ENCODE results near the gene SHOC2.

DNA sequence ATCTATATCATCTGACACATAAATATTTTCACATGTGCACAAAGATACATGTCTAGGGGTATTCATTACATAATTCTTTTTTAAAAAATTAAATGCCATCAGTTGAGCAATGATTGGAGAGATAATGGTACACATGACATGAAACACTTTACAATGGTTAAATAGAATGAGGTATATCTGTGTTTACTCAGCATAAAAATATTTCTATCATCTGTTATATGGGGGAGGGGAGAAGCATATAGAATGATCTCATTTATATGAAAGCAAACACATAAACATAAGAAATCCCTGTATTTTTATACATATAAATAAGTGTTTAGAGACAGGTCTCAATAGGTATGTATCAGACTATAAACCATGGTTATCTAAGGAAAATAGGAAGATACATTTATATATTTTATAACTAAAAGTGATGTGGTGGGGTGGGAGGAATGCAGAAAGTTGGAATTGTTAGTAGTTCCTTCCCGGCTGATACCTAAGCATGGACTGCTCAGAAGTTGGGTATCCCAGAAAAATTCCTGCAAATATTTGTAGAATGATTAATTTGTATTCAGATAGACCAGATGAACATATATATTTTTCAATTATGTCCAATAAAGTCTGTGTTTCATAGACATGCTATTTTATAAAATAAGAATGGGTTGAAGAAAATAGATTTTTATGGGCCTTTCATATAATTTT, 75.1 kb downstream of the SHOC2 start:
- TF ChIP-seq, protein P1, sequence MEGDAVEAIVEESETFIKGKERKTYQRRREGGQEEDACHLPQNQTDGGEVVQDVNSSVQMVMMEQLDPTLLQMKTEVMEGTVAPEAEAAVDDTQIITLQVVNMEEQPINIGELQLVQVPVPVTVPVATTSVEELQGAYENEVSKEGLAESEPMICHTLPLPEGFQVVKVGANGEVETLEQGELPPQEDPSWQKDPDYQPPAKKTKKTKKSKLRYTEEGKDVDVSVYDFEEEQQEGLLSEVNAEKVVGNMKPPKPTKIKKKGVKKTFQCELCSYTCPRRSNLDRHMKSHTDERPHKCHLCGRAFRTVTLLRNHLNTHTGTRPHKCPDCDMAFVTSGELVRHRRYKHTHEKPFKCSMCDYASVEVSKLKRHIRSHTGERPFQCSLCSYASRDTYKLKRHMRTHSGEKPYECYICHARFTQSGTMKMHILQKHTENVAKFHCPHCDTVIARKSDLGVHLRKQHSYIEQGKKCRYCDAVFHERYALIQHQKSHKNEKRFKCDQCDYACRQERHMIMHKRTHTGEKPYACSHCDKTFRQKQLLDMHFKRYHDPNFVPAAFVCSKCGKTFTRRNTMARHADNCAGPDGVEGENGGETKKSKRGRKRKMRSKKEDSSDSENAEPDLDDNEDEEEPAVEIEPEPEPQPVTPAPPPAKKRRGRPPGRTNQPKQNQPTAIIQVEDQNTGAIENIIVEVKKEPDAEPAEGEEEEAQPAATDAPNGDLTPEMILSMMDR (conservative IDR thresholded peaks at IDR 0.05; ENCODE audit: low read depth, low read length), result no peak
- TF ChIP-seq POLR2A (IDR thresholded peaks at IDR 0.05; ENCODE audit: low read depth, low read length) (no peak), BHLHE40 (IDR thresholded peaks at IDR 0.05; ENCODE audit: low read depth, low read length) (no peak), RFX5 (IDR thresholded peaks at IDR 0.05; ENCODE audit: low read depth, low read length) (no peak), RAD21 (IDR thresholded peaks at IDR 0.05; ENCODE audit: low read length) (no peak), FOS (IDR thresholded peaks at IDR 0.05; ENCODE audit: low read depth, low read length) (no peak), CEBPB (IDR thresholded peaks at IDR 0.05; ENCODE audit: low read depth, low read length) (no peak), NFE2L2 (IDR thresholded peaks at IDR 0.05; ENCODE audit: low read depth, low read length) (no peak), MXI1 (IDR thresholded peaks at IDR 0.05; ENCODE audit: borderline replicate concordance, low read depth, low read length) (no peak)
- TF ChIP-seq, protein P2, sequence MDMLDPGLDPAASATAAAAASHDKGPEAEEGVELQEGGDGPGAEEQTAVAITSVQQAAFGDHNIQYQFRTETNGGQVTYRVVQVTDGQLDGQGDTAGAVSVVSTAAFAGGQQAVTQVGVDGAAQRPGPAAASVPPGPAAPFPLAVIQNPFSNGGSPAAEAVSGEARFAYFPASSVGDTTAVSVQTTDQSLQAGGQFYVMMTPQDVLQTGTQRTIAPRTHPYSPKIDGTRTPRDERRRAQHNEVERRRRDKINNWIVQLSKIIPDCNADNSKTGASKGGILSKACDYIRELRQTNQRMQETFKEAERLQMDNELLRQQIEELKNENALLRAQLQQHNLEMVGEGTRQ (IDR thresholded peaks at IDR 0.05; ENCODE audit: low read depth, low read length), result no peak

Measured in IMR-90 (cell line).